HG02571 (cell line): Measurements from ENCODE around the gene DDX24.

ENCODE experiments used
- ATAC-seq: cut with Tn5 transposase; IDR thresholded peaks from one replicate; pipeline ENCODE4 v1.9.1; 2021; ENCODE audit warnings: mild to moderate bottlenecking, moderate library complexity; ENCODE audit not compliant: unreplicated experiment

Gene DDX24

GRCh38 chr14:94114589-94115057, 33.6 kb upstream of the DDX24 start:
- no peak for ATAC-seq

- no peak for ATAC-seq
Measured at GRCh38 chr14:94113908-94114588, 33.0 kb upstream of the DDX24 start.

- no peak for ATAC-seq
Measured at GRCh38 chr14:94113490-94113889, 32.5 kb upstream of the DDX24 start.

- no peak for ATAC-seq
Measured at GRCh38 chr14:94113073-94113472, 32.1 kb upstream of the DDX24 start.

- no peak for ATAC-seq
Measured at GRCh38 chr14:94112513-94113063, 31.6 kb upstream of the DDX24 start.

GRCh38 chr14:94111276-94112095, 30.5 kb upstream of the DDX24 start:
- no peak for ATAC-seq

- ATAC-seq = no peak
Measured at GRCh38 chr14:94110552-94111181, 29.7 kb upstream of the DDX24 start, which contains the start of gene IFI27. TSS of gene IFI27 (plus strand) at chr14:94110736.

GRCh38 chr14:94109915-94110250, 28.9 kb upstream of the DDX24 start:
- ATAC-seq = no peak

- ATAC-seq = no peak
Measured at GRCh38 chr14:94104731-94105130, 23.7 kb upstream of the DDX24 start.

- no peak for ATAC-seq
Measured at GRCh38 chr14:94103554-94104150, 22.6 kb upstream of the DDX24 start.

- ATAC-seq = no peak
Measured at GRCh38 chr14:94102768-94103482, 21.9 kb upstream of the DDX24 start.

- no peak for ATAC-seq
Measured at GRCh38 chr14:94101748-94102147, 20.7 kb upstream of the DDX24 start.

- ATAC-seq = no peak
Measured at GRCh38 chr14:94100847-94101246, 19.8 kb upstream of the DDX24 start.

GRCh38 chr14:94099006-94099405, 18.0 kb upstream of the DDX24 start:
- no peak for ATAC-seq

GRCh38 chr14:94098326-94098992, 17.5 kb upstream of the DDX24 start:
- ATAC-seq = no peak

- no peak for ATAC-seq
Measured at GRCh38 chr14:94097091-94097490, 16.1 kb upstream of the DDX24 start.

GRCh38 chr14:94093418-94093817, 12.4 kb upstream of the DDX24 start:
- no peak for ATAC-seq

- ATAC-seq = no peak
Measured at GRCh38 chr14:94089479-94089878, 8.5 kb upstream of the DDX24 start.

GRCh38 chr14:94088516-94088915, 7.5 kb upstream of the DDX24 start:
- ATAC-seq = no peak

GRCh38 chr14:94087891-94088290, 6.9 kb upstream of the DDX24 start:
- no peak for ATAC-seq
